ENCODE data around the gene PITX1. TPM values are rescaled to one million over a fixed set of nuclear protein-coding genes. Genes with fewer than 3 reads are reported as not detected.

The PITX1 gene
- total RNA-seq, 2 experiments from 2014 or later: 56.3 to 76.4 TPM

DNA sequence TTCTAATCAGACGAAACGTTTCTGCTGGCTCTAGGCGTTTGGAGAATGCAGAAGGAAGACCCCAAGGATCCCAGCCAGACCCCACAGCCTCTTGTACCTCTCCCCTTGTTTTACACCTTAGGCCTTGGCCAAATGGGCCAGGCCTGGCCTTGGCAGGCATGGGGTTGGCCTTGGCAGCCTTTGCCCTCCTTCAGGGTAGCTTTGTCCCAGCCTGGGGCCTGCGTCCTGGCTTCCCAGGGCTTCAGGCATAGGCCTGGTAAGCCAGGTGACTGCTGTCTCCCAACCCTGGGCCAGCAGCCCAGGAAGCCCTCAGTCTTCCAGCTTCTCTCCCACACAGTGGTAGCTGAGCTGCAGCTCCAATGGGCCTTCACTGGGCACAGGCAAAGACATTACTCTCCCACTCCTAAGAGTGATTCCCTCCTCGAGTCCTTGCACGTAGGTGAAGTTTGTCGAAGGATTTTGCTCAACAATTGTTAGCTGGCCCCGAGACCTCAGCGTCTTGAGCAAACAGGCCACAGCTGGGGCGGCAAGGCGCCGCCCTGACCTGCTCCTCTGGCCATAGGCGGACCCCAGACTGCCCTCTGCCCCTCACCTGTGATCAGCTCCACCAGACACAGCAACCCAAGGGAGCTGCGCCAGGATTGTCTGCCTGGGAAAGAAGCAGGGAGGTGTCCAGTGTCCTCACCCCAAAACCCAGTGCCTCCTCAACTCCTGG is 1.1 kb upstream of the PITX1 start:
- DNase-seq (ENCODE audit: low spot score): no peak
- no peaks in the 10 kb centered on the region for H3K9me3 ChIP-seq (ENCODE audit: low read length)
- H3K4me3 ChIP-seq (ENCODE audit: low read depth, low read length, poor library complexity, severe bottlenecking): peak overlapping the region; percentile 84
- peak overlapping the region; percentile 98 for H3K4me2 ChIP-seq (ENCODE audit: low read length)
- peaks cover 56% of the 10 kb centered on the region for H3K4me1 ChIP-seq (ENCODE audit: insufficient read depth, low read length, poor library complexity, severe bottlenecking)
- H3K36me3 ChIP-seq (ENCODE audit: insufficient read depth, low read length): peaks cover 26% of the 10 kb centered on the region; the same call in 1 of the 2 replicates
- POLR2A ChIA-PET: interaction anchor here (0.9 to 2.1 kb wide), 4 partner anchors 11 to 19 kb away, joined by 3 to 8 read pairs (median 6); no protein-coding TSS in a partner anchor
- no peaks in the 10 kb centered on the region for H3K9me2 ChIP-seq (ENCODE audit: insufficient read depth, low read length)
- H2AFZ ChIP-seq (ENCODE audit: low read length): peak overlapping the region; percentile 45; the same call in 1 of the 2 replicates
- CTCF ChIA-PET (ENCODE audit: unreplicated experiment): interaction anchor here (1.0 kb wide), 1 partner anchor 13 kb away, joined by 3 read pairs; no protein-coding TSS in a partner anchor
- peak overlapping the region; percentile 80 for H3K27ac ChIP-seq (ENCODE audit: low read depth, low read length, poor library complexity, severe bottlenecking)
- no peak for TF ChIP-seq EZH2phosphoT487 (IDR thresholded peaks at IDR 0.05; ENCODE audit: borderline replicate concordance, low read depth, low read length)
- TF ChIP-seq, protein P1, sequence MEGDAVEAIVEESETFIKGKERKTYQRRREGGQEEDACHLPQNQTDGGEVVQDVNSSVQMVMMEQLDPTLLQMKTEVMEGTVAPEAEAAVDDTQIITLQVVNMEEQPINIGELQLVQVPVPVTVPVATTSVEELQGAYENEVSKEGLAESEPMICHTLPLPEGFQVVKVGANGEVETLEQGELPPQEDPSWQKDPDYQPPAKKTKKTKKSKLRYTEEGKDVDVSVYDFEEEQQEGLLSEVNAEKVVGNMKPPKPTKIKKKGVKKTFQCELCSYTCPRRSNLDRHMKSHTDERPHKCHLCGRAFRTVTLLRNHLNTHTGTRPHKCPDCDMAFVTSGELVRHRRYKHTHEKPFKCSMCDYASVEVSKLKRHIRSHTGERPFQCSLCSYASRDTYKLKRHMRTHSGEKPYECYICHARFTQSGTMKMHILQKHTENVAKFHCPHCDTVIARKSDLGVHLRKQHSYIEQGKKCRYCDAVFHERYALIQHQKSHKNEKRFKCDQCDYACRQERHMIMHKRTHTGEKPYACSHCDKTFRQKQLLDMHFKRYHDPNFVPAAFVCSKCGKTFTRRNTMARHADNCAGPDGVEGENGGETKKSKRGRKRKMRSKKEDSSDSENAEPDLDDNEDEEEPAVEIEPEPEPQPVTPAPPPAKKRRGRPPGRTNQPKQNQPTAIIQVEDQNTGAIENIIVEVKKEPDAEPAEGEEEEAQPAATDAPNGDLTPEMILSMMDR (conservative IDR thresholded peaks at IDR 0.05; ENCODE audit: low read length): no peak
- no TSS peak for BruUV-seq (replicated peaks)
- peaks cover 45% of the 10 kb centered on the region for H3K79me2 ChIP-seq (ENCODE audit: insufficient read depth, low read depth, low read length)
- H4K20me1 ChIP-seq (ENCODE audit: insufficient read depth, low read length): peaks cover 16% of the 10 kb centered on the region; the same call in 1 of the 2 replicates
- intact Hi-C loops (cut with micrococcal nuclease; ENCODE audit: unreplicated experiment): loop anchor here (5.0 to 10.0 kb wide), 4 partner anchors 128 to 2003 kb away; partner anchors contain the start of genes JADE2 and PCBD2

DNA sequence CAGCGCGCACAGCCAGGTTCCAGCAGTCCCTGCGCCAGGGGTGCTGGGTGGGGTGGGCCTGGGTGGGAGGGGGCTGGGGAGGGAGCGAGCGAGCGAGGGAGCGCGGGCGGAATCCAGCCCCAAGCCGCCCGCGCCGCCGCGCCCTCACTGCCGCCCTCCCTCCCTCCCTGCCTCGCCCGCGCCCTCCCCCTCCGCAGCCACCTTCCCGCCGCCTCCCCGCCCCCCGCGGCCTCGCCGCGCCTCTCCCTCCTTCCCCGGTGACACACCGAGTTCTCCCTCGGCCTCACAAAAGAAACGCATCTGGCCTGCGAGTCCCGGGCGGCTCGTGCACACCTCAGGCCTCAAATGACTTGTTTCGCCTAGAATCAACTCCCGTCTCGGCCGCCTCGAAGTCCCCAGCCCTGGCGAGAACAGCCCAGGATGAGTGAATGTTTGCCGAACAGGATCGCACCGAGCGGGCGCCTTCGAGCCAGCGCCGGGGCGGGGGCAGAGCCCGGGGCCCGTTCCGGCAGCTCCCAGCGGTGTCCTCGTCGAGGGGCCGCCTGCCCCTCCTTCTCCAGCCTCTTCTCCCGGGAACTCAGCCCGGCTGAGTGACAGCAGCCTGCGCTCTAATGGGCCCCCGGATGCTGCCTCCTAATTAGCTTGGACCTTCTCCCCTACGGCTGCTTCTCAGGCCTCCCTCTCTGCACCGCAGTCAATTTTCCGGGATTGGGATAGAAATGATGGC is 371 bp upstream of the PITX1 start:
- peak overlapping the region; percentile 45; the same call in 1 of the 2 replicates for H2AFZ ChIP-seq (ENCODE audit: low read length)
- POLR2A ChIA-PET: interaction anchor here (1.4 to 2.1 kb wide), 3 partner anchors 11 to 20 kb away, joined by 6 to 8 read pairs (median 7); no protein-coding TSS in a partner anchor

More for the DNA sequence above, 371 bp upstream of the PITX1 start:
- H3K9me2 ChIP-seq (ENCODE audit: insufficient read depth, low read length): no peaks in the 10 kb centered on the region
- H3K36me3 ChIP-seq (ENCODE audit: insufficient read depth, low read length): peaks cover 33% of the 10 kb centered on the region
- H3K27ac ChIP-seq (ENCODE audit: low read depth, low read length, poor library complexity, severe bottlenecking): peak overlapping the region; percentile 80
- peaks cover 53% of the 10 kb centered on the region for H3K79me2 ChIP-seq (ENCODE audit: insufficient read depth, low read depth, low read length)
- TF ChIP-seq, protein P1 (conservative IDR thresholded peaks at IDR 0.05; ENCODE audit: low read length): no peak
- no peak for TF ChIP-seq EZH2phosphoT487 (IDR thresholded peaks at IDR 0.05; ENCODE audit: borderline replicate concordance, low read depth, low read length)
- CTCF ChIA-PET (ENCODE audit: unreplicated experiment): interaction anchor here (1.0 kb wide), 1 partner anchor 14 kb away, joined by 3 read pairs; no protein-coding TSS in a partner anchor
- peak overlapping the region; percentile 84 for H3K4me3 ChIP-seq (ENCODE audit: low read depth, low read length, poor library complexity, severe bottlenecking)
- H3K4me1 ChIP-seq (ENCODE audit: insufficient read depth, low read length, poor library complexity, severe bottlenecking): peaks cover 50% of the 10 kb centered on the region
- no peaks in the 10 kb centered on the region for H3K9me3 ChIP-seq (ENCODE audit: low read length)
- H4K20me1 ChIP-seq (ENCODE audit: insufficient read depth, low read length): peaks cover 16% of the 10 kb centered on the region; the same call in 1 of the 2 replicates
- DNase-seq (ENCODE audit: low spot score): peak; percentile 90
- BruUV-seq (replicated peaks): TSS peak; percentile 75
- peak overlapping the region; percentile 98 for H3K4me2 ChIP-seq (ENCODE audit: low read length)
- intact Hi-C loops (cut with micrococcal nuclease; ENCODE audit: unreplicated experiment): loop anchor here (5.0 to 10.0 kb wide), 4 partner anchors 127 to 2002 kb away; partner anchors contain the start of genes JADE2 and PCBD2
